Activated effector memory CD4-positive, alpha-beta T cell treated with Interleukin-2 at 50 U/mL for 16 hours (primary cell): ENCODE results near the gene RLN1.
"Not testable (repeated sequence)": the region's sequence is repeated elsewhere in the genome, so short reads cannot be mapped to it uniquely, and the experiment has no call there.

Experiments used
- DNase-seq: peaks from one replicate; pipeline ENCODE4 v3.0.0-alpha.2; 2020

RLN1 gene, protein sequence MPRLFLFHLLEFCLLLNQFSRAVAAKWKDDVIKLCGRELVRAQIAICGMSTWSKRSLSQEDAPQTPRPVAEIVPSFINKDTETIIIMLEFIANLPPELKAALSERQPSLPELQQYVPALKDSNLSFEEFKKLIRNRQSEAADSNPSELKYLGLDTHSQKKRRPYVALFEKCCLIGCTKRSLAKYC

GRCh38 chr9:5338992-5339981, at the start of gene RLN1:
TSS of gene RLN1 (minus strand) at chr9:5339876. CDS start at chr9:5339746, 130 bp downstream.
- DNase-seq = peak; percentile 8

DNA sequence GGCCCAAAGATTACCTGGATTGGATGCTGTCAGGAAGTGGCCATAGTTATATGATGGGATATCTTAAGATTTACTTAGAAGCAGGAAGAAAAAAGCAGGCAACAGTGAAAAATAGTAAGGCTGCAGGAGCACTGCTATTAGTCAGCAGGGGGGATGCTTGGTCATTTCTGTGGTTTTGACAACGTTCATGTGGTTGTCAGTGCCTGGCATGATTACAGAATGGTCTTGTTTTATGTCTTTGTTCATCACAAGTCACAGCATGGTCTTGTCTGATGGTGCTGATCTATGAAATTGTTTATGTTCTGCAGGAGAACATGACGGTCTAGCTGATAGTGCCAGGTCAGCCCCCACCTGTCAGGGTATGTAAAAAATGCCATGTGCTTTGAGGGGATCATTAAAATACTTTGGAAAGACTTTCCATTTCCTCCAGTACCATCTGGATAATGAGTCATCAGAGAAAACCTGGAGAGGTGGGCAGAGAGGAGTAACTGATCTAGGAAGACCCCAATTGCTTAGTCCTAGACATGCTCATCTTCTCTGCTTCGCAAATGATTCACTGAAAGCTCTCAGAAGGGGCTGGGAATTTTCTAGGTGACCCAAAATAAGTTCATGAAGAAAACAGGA, 49.5 kb upstream of the RLN1 start:
- DNase-seq = no peak

DNA sequence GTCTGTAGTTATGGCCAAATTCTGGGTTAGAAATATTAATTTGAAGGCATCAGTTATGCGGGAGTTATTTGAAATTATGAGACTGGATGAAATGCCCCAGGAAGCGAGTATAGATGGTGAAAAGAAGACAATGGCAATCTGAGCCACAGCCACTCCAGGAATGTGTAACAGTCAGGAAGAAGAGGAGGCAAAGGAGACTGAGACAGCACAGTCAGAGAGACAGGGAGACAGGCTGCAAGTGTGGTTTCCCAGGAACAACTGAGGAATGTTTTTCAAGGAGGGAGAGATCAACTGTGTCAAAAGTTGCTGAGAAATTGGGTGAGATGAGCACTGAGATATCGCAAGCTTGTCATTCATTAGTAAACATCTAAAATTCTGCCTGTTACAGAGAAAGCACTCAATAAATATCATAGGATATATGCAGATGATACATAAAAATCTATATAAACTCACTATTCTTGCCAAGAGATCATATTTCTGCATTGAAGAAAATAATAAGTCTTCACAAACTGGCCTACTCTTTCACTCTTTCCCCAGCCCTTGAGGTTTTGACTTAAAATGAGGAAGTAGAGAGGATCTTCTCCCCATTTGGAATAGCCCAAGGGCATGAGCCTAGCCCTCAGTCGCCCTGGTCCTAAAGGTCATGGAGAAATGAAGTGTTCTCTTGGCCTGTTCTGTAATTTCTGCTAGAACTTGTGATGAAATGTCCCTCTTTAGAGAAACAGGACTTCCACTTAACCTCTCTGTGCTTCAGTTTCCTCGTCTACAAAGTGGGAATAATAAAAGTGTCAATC, 48.5 kb upstream of the RLN1 start:
- no peak for DNase-seq

- no peak for DNase-seq
These were observed 44.8 kb upstream of the RLN1 start for GRCh38 chr9:5384436-5384835.

DNA sequence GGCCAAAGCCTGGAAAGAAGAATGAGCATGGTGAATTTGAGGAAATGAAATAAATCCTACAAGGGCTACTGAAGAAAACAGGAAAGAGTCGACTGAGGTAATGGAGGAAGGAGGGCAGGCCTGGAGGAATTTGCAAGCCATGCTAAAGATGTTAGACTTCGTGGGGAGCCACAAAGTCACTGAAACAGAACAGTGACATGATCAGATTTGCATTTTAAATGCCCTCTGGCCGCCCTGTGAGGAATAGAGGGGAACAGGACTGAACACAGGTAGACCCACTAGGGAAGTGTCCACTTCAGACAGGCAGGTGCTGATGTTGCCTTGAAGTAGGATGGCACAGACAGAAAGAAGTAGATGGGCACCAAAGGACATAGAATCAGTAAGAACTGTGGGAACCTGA, 42.8 kb upstream of the RLN1 start:
- DNase-seq = no peak

DNA sequence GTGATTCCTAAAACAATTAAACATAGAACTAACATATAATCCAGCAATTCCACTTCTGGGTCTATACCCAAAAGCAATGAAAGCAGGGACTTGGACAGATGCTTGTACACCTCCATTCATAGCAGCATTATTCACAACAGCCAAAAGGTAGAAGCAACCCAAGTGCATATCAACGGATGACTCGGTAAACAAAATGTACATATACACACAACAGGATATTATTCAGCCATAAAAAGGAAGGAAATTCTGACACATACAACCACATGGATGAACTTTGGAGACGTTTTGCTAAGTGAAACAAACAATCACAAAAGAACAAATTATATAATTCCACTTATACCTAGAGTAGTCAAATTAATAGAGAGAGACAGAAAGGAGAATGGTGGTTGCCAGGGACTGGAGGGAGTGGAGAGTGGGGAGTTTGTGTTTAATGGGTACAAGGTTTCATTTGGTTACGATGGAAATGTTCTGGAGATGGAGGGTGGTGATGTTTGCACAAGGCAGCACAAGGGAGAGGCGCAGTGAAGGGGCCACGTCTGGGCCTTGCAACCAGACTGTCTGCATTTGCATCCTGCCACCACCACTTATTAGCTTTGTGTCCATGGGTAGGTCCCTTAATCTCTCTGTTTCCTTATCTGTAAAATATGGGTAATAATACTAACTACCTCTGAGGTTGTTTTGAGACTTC, 36.3 kb upstream of the RLN1 start:
- DNase-seq = no peak

DNA sequence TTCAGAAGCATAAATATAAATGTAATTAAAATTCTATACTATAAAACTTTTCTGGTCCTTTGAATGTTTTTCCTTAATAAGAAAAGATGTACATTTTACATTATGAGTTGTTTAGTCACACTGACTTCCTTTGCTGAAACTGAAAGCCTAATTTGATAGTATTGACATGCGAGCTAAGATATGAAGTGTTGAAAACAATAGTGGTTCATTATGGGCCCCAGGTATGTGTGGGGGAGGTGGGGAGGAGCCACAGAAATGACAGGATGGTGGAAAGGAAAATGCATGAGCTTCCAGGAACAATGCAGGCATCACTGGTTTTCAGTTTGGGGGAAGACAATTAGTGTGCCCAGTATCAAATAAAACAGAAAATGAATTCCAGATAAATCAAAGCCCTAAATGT, 35.4 kb upstream of the RLN1 start:
- DNase-seq = no peak

- DNase-seq = no peak
These were observed 24.8 kb upstream of the RLN1 start for GRCh38 chr9:5364294-5365024.

GRCh38 chr9:5361326-5362010, 21.8 kb upstream of the RLN1 start:
- DNase-seq = no peak

DNA sequence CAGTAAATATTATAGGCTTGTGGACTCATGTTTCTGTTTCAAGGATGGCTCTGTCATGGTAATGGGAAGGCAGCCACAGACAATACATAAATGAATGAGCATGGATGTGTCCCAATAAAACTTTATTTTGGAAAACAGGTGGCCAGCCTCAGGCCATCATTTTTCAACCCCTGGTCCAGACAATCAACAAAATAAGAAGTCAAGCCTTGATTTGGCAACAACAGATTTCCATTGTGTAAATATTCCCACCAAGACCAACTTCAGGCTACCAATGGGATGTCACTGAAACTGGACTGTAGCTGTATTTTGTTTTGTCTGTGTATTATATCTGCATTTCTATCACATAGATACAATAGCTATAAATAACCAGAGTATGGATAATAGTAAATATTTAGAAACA, 20.7 kb upstream of the RLN1 start:
- DNase-seq = no peak

DNA sequence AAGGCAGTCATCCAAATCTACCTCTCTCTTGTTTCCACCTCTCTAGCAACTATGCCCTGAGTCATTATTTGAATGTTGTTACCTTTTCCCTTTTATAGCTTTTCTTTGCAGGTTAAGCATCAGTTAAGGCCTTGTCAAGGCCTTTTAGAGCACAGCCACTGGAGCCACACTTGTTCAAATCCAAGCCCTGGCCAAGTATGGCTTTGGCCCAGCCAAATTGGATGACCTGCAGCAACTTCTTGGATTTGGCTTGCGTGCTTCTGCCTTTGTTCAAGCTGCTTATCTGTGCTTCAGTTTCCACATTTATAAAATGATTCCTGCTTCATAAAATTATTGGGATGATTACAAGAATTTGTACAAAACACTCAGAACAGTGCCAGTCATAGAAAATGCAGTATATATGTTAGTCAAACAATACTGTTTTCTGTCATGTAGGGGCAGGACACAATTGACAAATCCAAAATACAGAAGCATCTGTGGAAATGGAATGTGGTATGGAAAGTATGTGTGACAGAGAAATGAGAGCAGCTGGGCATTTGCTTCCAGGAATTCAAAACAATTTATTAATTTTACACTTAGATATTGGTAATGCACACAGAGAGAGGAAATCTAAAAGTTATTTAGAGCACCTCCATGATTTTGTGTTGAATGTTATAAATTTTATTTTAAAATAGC, 17.9 kb upstream of the RLN1 start:
- no peak for DNase-seq

GRCh38 chr9:5355817-5356216, 16.1 kb upstream of the RLN1 start:
- no peak for DNase-seq

DNA sequence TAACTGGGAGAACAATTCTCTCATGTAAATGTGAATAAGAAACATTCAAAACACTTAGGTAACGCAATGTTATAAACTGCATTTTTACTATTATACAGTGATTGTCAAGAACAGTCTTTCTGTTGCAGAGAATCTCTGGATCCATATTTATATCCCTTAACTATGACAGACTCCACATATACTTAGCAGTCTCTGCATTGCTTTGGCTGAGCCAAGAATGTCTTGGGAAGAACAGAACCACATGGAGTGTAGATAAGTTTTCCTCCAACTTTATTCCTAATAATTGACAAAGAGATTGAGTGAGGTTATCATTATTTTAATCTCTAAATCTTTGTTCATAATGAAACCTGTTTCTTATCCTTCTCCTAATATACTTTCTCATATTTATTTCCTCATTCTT, 15.6 kb upstream of the RLN1 start:
- DNase-seq = no peak

DNA sequence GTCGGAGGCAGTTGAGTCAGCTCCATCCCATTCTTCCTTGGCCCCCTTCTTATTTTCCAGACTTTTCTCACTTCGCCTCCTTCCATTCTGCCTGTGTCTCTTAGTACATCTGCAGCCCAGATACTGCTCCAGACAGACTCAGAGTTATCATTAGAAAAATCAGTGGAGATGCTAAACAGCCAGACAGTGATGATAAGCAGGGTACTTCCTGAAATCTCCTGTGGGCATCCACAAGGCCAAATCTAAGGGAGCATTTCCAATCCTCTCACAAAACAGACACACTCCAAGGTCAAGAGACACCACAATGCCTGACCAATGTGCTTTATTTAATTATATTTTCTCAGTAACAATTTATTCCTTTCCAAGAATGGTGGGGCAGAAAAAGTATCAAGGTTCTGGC, 14.5 kb upstream of the RLN1 start:
- DNase-seq = no peak

GRCh38 chr9:5352637-5353248, 13.1 kb upstream of the RLN1 start:
- DNase-seq = no peak

GRCh38 chr9:5336688-5337087, 3.0 kb downstream of the RLN1 start:
- DNase-seq = peak; percentile 16

- not testable (repeated sequence) for DNase-seq
These were observed 8.4 kb downstream of the RLN1 start for GRCh38 chr9:5331276-5331675.

- DNase-seq = peak; percentile 32
These were observed 12.7 kb downstream of the RLN1 start for GRCh38 chr9:5326893-5327548.

DNA sequence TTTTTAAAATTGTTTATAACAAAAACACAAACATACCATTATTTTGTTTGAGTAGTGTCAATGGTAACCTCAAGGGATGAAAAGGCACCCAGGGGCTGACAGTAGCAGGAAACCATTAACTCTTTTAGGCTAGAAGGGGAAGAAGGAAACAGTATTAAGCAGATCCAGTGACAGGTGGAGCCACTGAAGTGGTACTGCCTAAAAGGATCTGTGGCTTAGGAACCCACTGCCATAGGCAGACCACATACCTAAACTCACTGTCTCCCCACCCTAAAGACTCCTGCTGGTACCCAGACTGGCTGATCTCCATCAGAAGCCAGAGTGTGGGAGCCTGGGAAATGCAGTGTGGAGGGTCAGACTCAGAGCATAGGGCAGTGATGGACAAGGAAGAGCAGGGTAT, 13.5 kb downstream of the RLN1 start:
- no peak for DNase-seq
